Measurements from ENCODE around the gene NPEPL1.

The NPEPL1 gene

DNA sequence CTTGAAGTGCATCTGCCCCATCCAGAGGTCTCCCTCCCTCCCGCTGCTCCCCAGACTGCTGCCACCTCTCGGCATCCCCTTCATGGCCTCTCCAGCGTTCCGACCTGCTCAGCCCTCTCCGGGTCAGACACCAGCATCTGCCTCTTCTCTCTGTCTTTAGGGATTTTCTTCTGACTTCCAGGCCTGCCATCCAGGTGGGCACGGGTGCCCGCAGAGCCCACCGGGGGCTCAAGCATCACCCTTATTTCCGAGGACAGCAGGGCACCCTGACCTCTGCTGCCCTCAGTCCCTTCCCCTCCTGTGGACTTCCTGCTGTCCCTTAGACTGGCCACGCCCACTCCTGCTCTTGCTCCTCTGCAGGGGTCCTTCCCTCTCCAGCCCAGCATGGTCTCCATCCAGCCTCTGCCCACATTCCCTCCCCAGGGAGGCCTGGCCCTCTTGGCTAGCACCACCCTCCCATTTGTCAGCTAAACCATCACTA lies 3.3 kb downstream of the NPEPL1 start:
- H3K27me3 Mint-ChIP-seq (ENCODE audit: low read depth): peaks cover 10% of the 10 kb centered on the region
- no peak overlapping the region for H3K4me3 Mint-ChIP-seq
- H3K36me3 Mint-ChIP-seq (ENCODE audit: low read depth): peaks cover 24% of the 10 kb centered on the region
- H3K9me3 Mint-ChIP-seq: no peaks in the 10 kb centered on the region
- no peak overlapping the region for H3K27ac Mint-ChIP-seq
- peaks cover 9% of the 10 kb centered on the region for H3K4me1 Mint-ChIP-seq
- TF ChIP-seq, protein P1, sequence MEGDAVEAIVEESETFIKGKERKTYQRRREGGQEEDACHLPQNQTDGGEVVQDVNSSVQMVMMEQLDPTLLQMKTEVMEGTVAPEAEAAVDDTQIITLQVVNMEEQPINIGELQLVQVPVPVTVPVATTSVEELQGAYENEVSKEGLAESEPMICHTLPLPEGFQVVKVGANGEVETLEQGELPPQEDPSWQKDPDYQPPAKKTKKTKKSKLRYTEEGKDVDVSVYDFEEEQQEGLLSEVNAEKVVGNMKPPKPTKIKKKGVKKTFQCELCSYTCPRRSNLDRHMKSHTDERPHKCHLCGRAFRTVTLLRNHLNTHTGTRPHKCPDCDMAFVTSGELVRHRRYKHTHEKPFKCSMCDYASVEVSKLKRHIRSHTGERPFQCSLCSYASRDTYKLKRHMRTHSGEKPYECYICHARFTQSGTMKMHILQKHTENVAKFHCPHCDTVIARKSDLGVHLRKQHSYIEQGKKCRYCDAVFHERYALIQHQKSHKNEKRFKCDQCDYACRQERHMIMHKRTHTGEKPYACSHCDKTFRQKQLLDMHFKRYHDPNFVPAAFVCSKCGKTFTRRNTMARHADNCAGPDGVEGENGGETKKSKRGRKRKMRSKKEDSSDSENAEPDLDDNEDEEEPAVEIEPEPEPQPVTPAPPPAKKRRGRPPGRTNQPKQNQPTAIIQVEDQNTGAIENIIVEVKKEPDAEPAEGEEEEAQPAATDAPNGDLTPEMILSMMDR (IDR thresholded peaks at IDR 0.05; ENCODE audit: unreplicated experiment in 3 of 3): no peak

DNA sequence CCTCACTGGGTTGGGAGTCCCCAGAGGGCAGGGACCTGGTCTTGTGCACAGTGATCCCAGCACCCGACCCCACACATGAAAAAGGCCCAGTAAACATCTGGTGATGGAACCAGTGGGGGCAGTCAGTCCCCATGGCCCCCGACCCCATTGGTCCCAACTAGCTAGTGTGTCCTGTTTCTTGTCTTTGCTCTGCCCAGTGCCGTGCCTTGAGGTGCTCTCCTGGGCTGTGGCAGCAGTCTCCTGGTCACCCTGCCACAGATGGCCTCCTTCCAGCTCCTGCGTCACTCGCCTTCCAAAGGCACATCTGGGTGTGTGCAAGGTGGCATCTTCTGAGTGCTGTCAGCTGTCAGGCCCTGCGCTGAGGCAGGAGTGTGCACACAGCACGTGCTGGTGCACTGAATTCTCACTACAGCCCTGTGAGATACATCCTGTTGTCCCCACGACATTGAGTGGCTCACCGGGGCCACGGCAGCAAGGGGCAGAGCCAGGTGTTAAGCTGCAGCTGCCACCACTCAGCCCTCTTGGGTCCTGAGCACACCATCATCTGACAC lies 3.9 kb downstream of the NPEPL1 start:
- H3K27ac Mint-ChIP-seq: no peak overlapping the region
- peaks cover 6% of the 10 kb centered on the region for H3K4me1 Mint-ChIP-seq
- H3K4me3 Mint-ChIP-seq: no peak overlapping the region
- H3K36me3 Mint-ChIP-seq (ENCODE audit: low read depth): peaks cover 24% of the 10 kb centered on the region
- TF ChIP-seq, protein P1 (IDR thresholded peaks at IDR 0.05; ENCODE audit: unreplicated experiment in 3 of 3): no peak
- H3K27me3 Mint-ChIP-seq (ENCODE audit: low read depth): peaks cover 10% of the 10 kb centered on the region
- no peaks in the 10 kb centered on the region for H3K9me3 Mint-ChIP-seq

- no peaks in the 10 kb centered on the region for H3K9me3 Mint-ChIP-seq
- H3K4me3 Mint-ChIP-seq: peak overlapping the region in 1 of 3 experiments; percentile 17
- H3K36me3 Mint-ChIP-seq (ENCODE audit: low read depth): peaks cover 30% of the 10 kb centered on the region
- peaks cover 10% of the 10 kb centered on the region for H3K27me3 Mint-ChIP-seq (ENCODE audit: low read depth)
- H3K4me1 Mint-ChIP-seq: peaks cover 6% of the 10 kb centered on the region
- H3K27ac Mint-ChIP-seq: no peak overlapping the region
- TF ChIP-seq, protein P1 (IDR thresholded peaks at IDR 0.05; ENCODE audit: unreplicated experiment in 3 of 3): no peak
Observed at GRCh38 chr20:58697201-58697866, 4.7 kb downstream of the NPEPL1 start.

DNA sequence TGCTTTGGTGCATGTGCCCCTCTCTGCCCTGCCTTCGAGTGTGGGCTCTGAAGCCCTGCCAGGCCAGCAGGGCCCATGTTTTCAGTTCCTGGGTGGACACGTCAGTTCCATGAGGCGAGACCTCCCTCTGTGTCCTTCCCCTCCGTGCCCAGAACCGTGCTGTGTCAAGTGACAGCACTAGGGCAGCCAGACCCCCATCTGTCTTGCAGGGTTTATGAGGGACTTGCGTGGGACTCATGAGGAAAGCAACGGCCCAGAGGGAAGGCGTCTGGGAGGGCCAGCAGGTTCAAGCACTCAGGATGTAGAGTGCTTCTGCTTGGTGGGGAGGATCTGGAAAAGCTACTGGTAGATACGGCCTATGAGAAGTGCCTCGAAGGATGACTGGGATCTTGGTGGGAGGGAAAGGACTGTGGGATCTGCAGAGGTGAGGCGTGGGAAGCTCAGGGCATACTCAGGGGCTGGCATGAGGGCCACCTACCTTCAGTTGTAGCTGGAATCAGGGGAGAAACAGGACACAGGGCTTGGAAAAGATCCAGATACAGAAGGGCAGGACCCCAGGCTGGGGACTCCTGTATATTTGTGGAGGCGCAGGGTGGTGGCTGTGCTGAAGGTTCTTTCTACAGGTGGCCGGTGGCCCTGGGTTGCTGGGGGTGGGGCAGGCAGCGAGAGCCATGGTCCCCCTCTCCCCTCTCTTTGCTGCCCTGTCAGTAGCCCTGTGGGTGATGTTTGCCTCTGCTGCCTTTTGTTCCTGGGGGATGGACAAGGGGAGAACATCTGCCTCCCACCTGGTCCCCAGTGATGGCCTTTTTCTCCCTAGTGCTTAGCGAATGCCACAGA lies 5.5 kb downstream of the NPEPL1 start:
- TF ChIP-seq, protein P1 (IDR thresholded peaks at IDR 0.05; ENCODE audit: unreplicated experiment in 3 of 3): no peak
- peak overlapping the region in 1 of 3 experiments; percentile 67 for H3K27ac Mint-ChIP-seq
- peaks cover 38% of the 10 kb centered on the region for H3K36me3 Mint-ChIP-seq (ENCODE audit: low read depth)
- H3K4me1 Mint-ChIP-seq: peaks cover 6% of the 10 kb centered on the region
- peaks cover 2% of the 10 kb centered on the region for H3K9me3 Mint-ChIP-seq
- H3K27me3 Mint-ChIP-seq (ENCODE audit: low read depth): peaks cover 10% of the 10 kb centered on the region
- H3K4me3 Mint-ChIP-seq: no peak overlapping the region

GRCh38 chr20:58698741-58699622 lies 6.4 kb downstream of the NPEPL1 start:
- H3K36me3 Mint-ChIP-seq (ENCODE audit: low read depth): peaks cover 47% of the 10 kb centered on the region
- peaks cover 6% of the 10 kb centered on the region for H3K4me1 Mint-ChIP-seq
- peaks cover 6% of the 10 kb centered on the region for H3K9me3 Mint-ChIP-seq
- H3K27me3 Mint-ChIP-seq (ENCODE audit: low read depth): peaks cover 10% of the 10 kb centered on the region
- H3K27ac Mint-ChIP-seq: peak overlapping the region in 1 of 3 experiments; percentile 67
- H3K4me3 Mint-ChIP-seq: no peak overlapping the region
- TF ChIP-seq, protein P1 (IDR thresholded peaks at IDR 0.05; ENCODE audit: unreplicated experiment in 3 of 3): no peak
